Neural progenitor cell (in vitro differentiated cells): ENCODE results near the gene OGDH. TPM values are rescaled to one million over a fixed set of nuclear protein-coding genes. Genes with fewer than 3 reads are reported as not detected.
A peak's percentile ranks its signal among the peaks of the same experiment; 100 is the strongest.

Source experiments
- DNase-seq: peaks from one replicate; pipeline ENCODE4 v3.0.0-alpha.2; 2016; ENCODE audit warnings: low spot score
- H2AFZ ChIP-seq: fragments of 200-600 bp; sonication (generic); replicated peaks from 2 replicates; pipeline ENCODE4 v1.6.1; 2016; ENCODE audit warnings: antibody characterized with exemption
- H3F3A ChIP-seq: fragments of 200-600 bp; sonication (generic); 2 replicates; pipeline ENCODE4 v1.6.1; 2016; ENCODE audit warnings: antibody characterized with exemption, low read depth
- H3K27ac ChIP-seq: fragments of 200-600 bp; sonication (generic); 2 replicates; pipeline ENCODE4 v1.5.1; 2016; ENCODE audit warnings: mild to moderate bottlenecking
- H3K27me3 ChIP-seq: fragments of 200-600 bp; sonication (generic); 2 replicates; pipeline ENCODE4 v1.6.1; 2016; ENCODE audit warnings: mild to moderate bottlenecking, moderate library complexity
- H3K36me3 ChIP-seq: fragments of 200-600 bp; sonication (generic); 2 replicates; pipeline ENCODE4 v1.5.1; 2016
- H3K4me1 ChIP-seq: fragments of 200-600 bp; sonication (generic); 2 replicates; pipeline ENCODE4 v1.6.1; 2016; ENCODE audit warnings: mixed run types
- H3K4me2 ChIP-seq: fragments of 200-600 bp; sonication (generic); 2 replicates; pipeline ENCODE4 v1.6.1; 2016
- H3K4me3 ChIP-seq: fragments of 200-600 bp; sonication (generic); 2 replicates; pipeline ENCODE4 v1.5.1; 2016
- H3K79me2 ChIP-seq: fragments of 200-600 bp; sonication (generic); 2 replicates; pipeline ENCODE4 v1.6.1; 2016; ENCODE audit warnings: low read depth
- H3K9ac ChIP-seq: fragments of 200-600 bp; sonication (generic); 2 replicates; pipeline ENCODE4 v1.6.1; 2016
- H3K9me3 ChIP-seq: fragments of 200-600 bp; sonication (generic); 2 replicates; pipeline ENCODE4 v1.5.1; 2016; ENCODE audit warnings: low read depth
- H4K20me1 ChIP-seq: fragments of 200-600 bp; sonication (generic); 2 replicates; pipeline ENCODE4 v1.6.1; 2016; ENCODE audit warnings: low read depth
- H3K27ac Mint-ChIP-seq: 3 replicates; pipeline ENCODE4 v1.8.0; 2021; ENCODE audit warnings: mixed read lengths
- H3K27me3 Mint-ChIP-seq: 2 replicates; pipeline ENCODE4 v1.8.0; 2022; ENCODE audit warnings: low read depth, mild to moderate bottlenecking, inconsistent platforms, moderate library complexity, mixed read lengths; ENCODE audit not compliant: insufficient read depth
- H3K36me3 Mint-ChIP-seq: 3 replicates; pipeline ENCODE4 v1.8.0; 2021; ENCODE audit warnings: mixed read lengths
- H3K4me1 Mint-ChIP-seq: 3 replicates; pipeline ENCODE4 v1.8.0; 2021; ENCODE audit warnings: mixed read lengths
- H3K4me3 Mint-ChIP-seq: 3 replicates; pipeline ENCODE4 v1.8.0; 2021; ENCODE audit warnings: mild to moderate bottlenecking, moderate library complexity, mixed read lengths
- H3K9me3 Mint-ChIP-seq: 3 replicates; pipeline ENCODE4 v1.8.0; 2020; ENCODE audit warnings: mixed read lengths
- EZH2 ChIP-seq: fragments of 200-600 bp; sonication (generic); IDR thresholded peaks from 2 replicates; pipeline ENCODE4 v1.6.1; 2017; ENCODE audit warnings: antibody characterized with exemption, mild to moderate bottlenecking, moderate library complexity
- EZH2phosphoT487 ChIP-seq: fragments of 200-600 bp; sonication (generic); IDR thresholded peaks from 2 replicates; pipeline ENCODE4 v1.6.1; 2017; ENCODE audit warnings: antibody characterized with exemption
- total RNA-seq: library from RNA; depleted of rRNA; stranded (reverse); fragments of >200 nt; gene quantifications from 2 replicates; pipeline ENCODE4 v1.2.3, GENCODE V29; 2015; ENCODE audit warnings: low replicate concordance
- TF ChIP-seq, protein P1 (sequence below): fragments of 200-600 bp; sonication (generic); IDR thresholded peaks from 2 replicates; pipeline ENCODE4 v1.5.1; 2017; ENCODE audit warnings: antibody characterized with exemption, mild to moderate bottlenecking

OGDH gene
- total RNA-seq, 1 donor from 2014 or later, result 25.2 TPM

DNA sequence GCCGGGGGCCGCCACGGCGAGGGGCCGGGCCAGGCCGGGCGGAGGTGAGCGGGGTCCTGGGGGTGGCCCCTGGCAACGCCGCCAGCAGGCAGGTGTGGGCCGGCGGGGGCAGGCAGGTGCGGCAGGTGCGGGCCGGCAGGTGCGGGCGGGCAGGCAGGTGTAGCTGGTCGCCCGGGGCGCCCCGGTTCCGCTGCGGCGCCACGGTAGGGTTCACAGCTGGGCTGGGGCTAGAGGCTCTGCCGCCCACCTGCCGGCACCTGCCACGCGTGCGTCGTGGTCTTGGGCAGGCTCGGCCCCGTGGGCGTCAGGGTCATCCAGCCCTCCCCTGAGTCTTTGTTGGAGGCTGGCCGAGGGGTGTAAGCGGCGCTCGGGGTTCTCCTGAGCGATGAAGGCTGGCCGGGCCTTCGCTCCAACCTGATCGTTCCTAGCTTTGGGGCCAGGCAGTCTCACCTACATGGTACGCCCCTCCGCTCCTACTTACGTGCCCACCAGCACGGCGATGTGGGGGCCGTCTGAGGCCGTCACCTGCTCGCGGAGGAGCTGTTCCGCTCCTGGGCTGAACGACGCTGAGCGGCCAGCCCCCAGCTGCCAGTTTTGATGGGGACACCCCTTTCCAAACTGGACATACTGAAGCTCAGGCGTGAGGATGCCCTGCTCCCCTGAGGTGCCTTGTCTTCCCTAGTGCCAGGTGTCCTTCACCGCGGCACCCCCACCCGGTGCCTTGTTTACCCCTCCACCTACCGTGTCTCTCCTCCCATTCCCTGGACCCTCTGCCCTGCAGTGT lies 142.7 kb downstream of the OGDH start:
- DNase-seq, result peak; percentile 53
- no peaks in the 10 kb centered on the region for H3K9me3 Mint-ChIP-seq
- Histone ChIP-seq H3K79me2 (peaks cover 52% of the 10 kb centered on the region), H2AFZ (peak overlapping the region; percentile 50), H4K20me1 (peaks cover 35% of the 10 kb centered on the region), H3K4me3 (peak overlapping the region; percentile 100), H3K27me3 (no peaks in the 10 kb centered on the region), H3K36me3 (no peaks in the 10 kb centered on the region), H3F3A (peaks cover 8% of the 10 kb centered on the region), H3K9me3 (no peaks in the 10 kb centered on the region), H3K27ac (no peak overlapping the region), H3K9ac (peak overlapping the region; percentile 69), H3K4me2 (peak overlapping the region; percentile 98), H3K4me1 (peaks cover 9% of the 10 kb centered on the region)
- peaks cover 8% of the 10 kb centered on the region for H3K27me3 Mint-ChIP-seq
- peak overlapping the region; percentile 86 for H3K4me3 Mint-ChIP-seq
- no peak overlapping the region for H3K27ac Mint-ChIP-seq
- peaks cover 8% of the 10 kb centered on the region for H3K36me3 Mint-ChIP-seq
- TF ChIP-seq EZH2phosphoT487 (no peak), EZH2 (no peak)
- TF ChIP-seq, protein P1, sequence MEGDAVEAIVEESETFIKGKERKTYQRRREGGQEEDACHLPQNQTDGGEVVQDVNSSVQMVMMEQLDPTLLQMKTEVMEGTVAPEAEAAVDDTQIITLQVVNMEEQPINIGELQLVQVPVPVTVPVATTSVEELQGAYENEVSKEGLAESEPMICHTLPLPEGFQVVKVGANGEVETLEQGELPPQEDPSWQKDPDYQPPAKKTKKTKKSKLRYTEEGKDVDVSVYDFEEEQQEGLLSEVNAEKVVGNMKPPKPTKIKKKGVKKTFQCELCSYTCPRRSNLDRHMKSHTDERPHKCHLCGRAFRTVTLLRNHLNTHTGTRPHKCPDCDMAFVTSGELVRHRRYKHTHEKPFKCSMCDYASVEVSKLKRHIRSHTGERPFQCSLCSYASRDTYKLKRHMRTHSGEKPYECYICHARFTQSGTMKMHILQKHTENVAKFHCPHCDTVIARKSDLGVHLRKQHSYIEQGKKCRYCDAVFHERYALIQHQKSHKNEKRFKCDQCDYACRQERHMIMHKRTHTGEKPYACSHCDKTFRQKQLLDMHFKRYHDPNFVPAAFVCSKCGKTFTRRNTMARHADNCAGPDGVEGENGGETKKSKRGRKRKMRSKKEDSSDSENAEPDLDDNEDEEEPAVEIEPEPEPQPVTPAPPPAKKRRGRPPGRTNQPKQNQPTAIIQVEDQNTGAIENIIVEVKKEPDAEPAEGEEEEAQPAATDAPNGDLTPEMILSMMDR, result no peak
- peaks cover 23% of the 10 kb centered on the region for H3K4me1 Mint-ChIP-seq

DNA sequence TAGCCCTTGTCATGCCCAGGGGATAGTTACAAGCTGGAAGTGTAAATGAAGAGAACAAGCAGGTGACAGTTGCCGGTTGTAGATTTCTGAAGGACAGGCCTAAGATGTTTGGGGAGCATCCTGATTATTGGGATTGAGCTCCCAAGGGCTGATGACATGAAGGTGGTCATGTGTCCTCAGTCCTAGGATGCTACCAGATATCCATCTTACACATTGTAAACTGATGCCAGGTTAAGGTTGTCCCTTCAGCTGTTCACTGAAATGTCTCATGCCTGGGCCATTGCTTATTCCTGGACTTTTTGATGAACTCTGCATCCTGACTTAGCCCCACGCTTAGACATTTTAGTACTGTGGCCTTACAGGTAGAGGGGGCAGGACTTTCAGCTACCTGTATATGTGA lies 143.6 kb downstream of the OGDH start:
- peak overlapping the region; percentile 100 for H3K4me3 ChIP-seq
- TF ChIP-seq EZH2phosphoT487, result no peak
- H3K4me2 ChIP-seq, result peak overlapping the region; percentile 98

DNA sequence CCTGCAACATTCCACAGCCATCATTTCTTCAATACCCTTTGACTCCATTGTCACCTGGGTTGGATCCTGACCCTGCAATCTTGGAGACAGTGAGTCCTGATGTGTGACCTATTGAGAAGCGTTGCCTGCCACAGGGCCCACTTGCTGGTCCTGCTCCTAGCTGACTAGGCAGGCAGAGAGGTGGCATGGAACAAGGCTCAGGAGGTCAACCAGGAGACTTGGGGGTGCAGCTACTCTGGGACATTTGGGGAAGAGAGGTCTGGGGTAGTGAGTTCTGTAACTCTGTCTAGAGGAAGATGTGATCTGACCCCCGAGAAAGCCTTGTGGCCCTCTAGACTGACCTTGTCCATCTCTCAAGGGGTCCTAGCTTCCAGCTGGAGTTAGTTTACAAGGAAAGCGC lies 144.0 kb downstream of the OGDH start:
- Histone ChIP-seq H3K4me1 (peaks cover 9% of the 10 kb centered on the region), H3F3A (peaks cover 7% of the 10 kb centered on the region), H3K9ac (no peak overlapping the region), H2AFZ (no peak overlapping the region), H3K4me2 (peak overlapping the region; percentile 98), H3K4me3 (no peak overlapping the region), H4K20me1 (peaks cover 41% of the 10 kb centered on the region), H3K27ac (no peak overlapping the region), H3K79me2 (peaks cover 63% of the 10 kb centered on the region), H3K9me3 (no peaks in the 10 kb centered on the region), H3K27me3 (no peaks in the 10 kb centered on the region), H3K36me3 (no peaks in the 10 kb centered on the region)
- Mint-ChIP-seq H3K4me3 (peak overlapping the region; percentile 86), H3K9me3 (no peaks in the 10 kb centered on the region), H3K36me3 (peaks cover 8% of the 10 kb centered on the region), H3K27ac (peak overlapping the region; percentile 88), H3K27me3 (peaks cover 8% of the 10 kb centered on the region), H3K4me1 (peaks cover 23% of the 10 kb centered on the region)
- DNase-seq, result no peak
- no peak for TF ChIP-seq EZH2
- TF ChIP-seq EZH2phosphoT487, result no peak
- TF ChIP-seq, protein P1, result no peak

More for the DNA sequence above, 143.6 kb downstream of the OGDH start:
- Histone ChIP-seq H3K79me2 (peaks cover 61% of the 10 kb centered on the region), H3K9ac (no peak overlapping the region), H3K27me3 (no peaks in the 10 kb centered on the region), H3K36me3 (no peaks in the 10 kb centered on the region), H3K9me3 (no peaks in the 10 kb centered on the region), H4K20me1 (peaks cover 39% of the 10 kb centered on the region), H3F3A (peaks cover 7% of the 10 kb centered on the region), H3K4me1 (peaks cover 9% of the 10 kb centered on the region), H3K27ac (no peak overlapping the region), H2AFZ (no peak overlapping the region)
- no peak for DNase-seq
- Mint-ChIP-seq H3K4me3 (peak overlapping the region; percentile 86), H3K27me3 (peaks cover 8% of the 10 kb centered on the region), H3K27ac (no peak overlapping the region), H3K9me3 (no peaks in the 10 kb centered on the region), H3K36me3 (peaks cover 8% of the 10 kb centered on the region), H3K4me1 (peaks cover 23% of the 10 kb centered on the region)
